NB4 (cell line): ENCODE results near the gene TAF6.

ENCODE experiments used
- MYC ChIP-seq: IDR thresholded peaks from 2 replicates; pipeline ENCODE4 v1.6.1; 2011; ENCODE audit warnings: low read depth, low read length
- POLR2A ChIP-seq: IDR thresholded peaks from 2 replicates; pipeline ENCODE4 v1.6.1; 2011; ENCODE audit warnings: mild to moderate bottlenecking; ENCODE audit not compliant: insufficient read length; ENCODE audit errors: extremely low read depth
- TF ChIP-seq, protein P1 (sequence below): IDR thresholded peaks from one replicate; pipeline ENCODE4 v1.5.1; 2012; ENCODE audit warnings: low read depth, low read length

DNA sequence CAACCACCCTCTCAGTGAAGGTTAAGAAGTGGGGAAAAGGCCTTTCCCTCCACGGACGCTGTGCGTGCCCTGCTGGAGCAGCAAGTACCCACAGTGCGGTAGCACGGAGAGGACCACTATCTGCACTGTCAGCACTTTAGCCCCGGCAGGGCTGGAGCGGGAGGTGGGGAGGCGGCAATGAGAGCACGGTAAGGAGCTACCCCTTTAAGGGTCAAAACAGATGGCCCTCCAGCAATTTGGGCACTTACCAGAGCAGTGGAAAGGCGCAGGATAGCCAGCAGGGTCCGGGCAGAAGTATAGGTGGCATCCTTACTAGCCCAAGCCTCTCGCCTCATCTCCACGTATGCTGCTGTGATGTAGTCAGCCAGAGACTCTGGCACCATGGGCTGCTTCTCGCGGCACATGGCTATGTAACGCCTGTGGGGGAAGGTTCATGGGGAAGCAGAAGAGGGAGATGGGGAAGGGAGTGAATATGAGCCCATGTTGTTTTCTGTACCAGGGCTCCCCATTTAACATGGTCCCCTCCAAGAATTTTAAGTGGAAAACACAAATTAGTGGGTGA is 25.2 kb downstream of the TAF6 start:
- TF ChIP-seq, protein P1, sequence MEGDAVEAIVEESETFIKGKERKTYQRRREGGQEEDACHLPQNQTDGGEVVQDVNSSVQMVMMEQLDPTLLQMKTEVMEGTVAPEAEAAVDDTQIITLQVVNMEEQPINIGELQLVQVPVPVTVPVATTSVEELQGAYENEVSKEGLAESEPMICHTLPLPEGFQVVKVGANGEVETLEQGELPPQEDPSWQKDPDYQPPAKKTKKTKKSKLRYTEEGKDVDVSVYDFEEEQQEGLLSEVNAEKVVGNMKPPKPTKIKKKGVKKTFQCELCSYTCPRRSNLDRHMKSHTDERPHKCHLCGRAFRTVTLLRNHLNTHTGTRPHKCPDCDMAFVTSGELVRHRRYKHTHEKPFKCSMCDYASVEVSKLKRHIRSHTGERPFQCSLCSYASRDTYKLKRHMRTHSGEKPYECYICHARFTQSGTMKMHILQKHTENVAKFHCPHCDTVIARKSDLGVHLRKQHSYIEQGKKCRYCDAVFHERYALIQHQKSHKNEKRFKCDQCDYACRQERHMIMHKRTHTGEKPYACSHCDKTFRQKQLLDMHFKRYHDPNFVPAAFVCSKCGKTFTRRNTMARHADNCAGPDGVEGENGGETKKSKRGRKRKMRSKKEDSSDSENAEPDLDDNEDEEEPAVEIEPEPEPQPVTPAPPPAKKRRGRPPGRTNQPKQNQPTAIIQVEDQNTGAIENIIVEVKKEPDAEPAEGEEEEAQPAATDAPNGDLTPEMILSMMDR = no peak
- TF ChIP-seq POLR2A = no peak
- TF ChIP-seq MYC = no peak
